SK-N-SH (cell line): ENCODE measurements around the gene RBM24. TPM values are rescaled to one million over a fixed set of nuclear protein-coding genes. Genes with fewer than 3 reads are reported as not detected.

Experiments
- CTCF ChIA-PET: fragments of 300-600, 350-600 bp; formaldehyde crosslinking; extraction: SDS; loops from one replicate; lab custom pipeline; 2021; lab: Yijun Ruan, JAX
- POLR2A ChIA-PET: fragments of 350-600 bp; sonication (Branson Sonifier 250); formaldehyde crosslinking; extraction: SDS; loops from one replicate; lab custom pipeline; 2020; ENCODE audit warnings: antibody characterized with exemption, inconsistent platforms; lab: Yijun Ruan, JAX
- DNase-seq: peaks from one replicate; pipeline ENCODE4 v3.0.0; 2012
- H2AFZ ChIP-seq: fragments of 200-600 bp; sonication (generic); 2 replicates; pipeline ENCODE4 v1.8.1; 2016; ENCODE audit warnings: antibody characterized with exemption, mild to moderate bottlenecking, low read depth
- H3F3A ChIP-seq: fragments of 200-600 bp; sonication (generic); replicated peaks from 2 replicates; pipeline ENCODE3; 2016; ENCODE audit warnings: antibody characterized with exemption, mild to moderate bottlenecking; ENCODE audit not compliant: insufficient read depth
- H3K27ac ChIP-seq, 2 experiments: fragments of 200-500 bp in 1 of 2; fragments of 200-600 bp in 1 of 2; sonication (Bioruptor generic) in 1 of 2; sonication (generic), shearing (Covaris generic) in 1 of 2; 2 replicates each; pipeline versions ENCODE4 v1.5.1 to v1.6.1; 2014 to 2016; ENCODE audit warnings: low read depth in 2 of 2, inconsistent platforms in 1 of 2, low read length in 1 of 2, mild to moderate bottlenecking in 1 of 2, mixed read lengths in 1 of 2
- H3K27me3 ChIP-seq: fragments of 200-600 bp; sonication (generic), shearing (Covaris generic); 2 replicates; pipeline ENCODE4 v1.6.1; 2016; ENCODE audit warnings: mixed run types; ENCODE audit not compliant: insufficient read depth
- H3K36me3 ChIP-seq, 2 experiments: fragments of 200-500 bp in 1 of 2; fragments of 200-600 bp in 1 of 2; sonication (Bioruptor generic) in 1 of 2; sonication (generic) in 1 of 2; replicated peaks in 1 of 2; 2 replicates each; pipeline versions ENCODE3 to v1.5.1; 2014 to 2016; ENCODE audit warnings: low read length in 1 of 2, mild to moderate bottlenecking in 1 of 2; ENCODE audit not compliant: insufficient read depth in 2 of 2, control insufficient read depth in 1 of 2
- H3K4me1 ChIP-seq, 2 experiments: fragments of 200-500 bp in 1 of 2; fragments of 200-600 bp in 1 of 2; sonication (Bioruptor generic) in 1 of 2; sonication (generic), shearing (Covaris generic) in 1 of 2; 2 replicates each; pipeline versions ENCODE4 v1.5.1 to v1.6.1; 2014 to 2016; ENCODE audit warnings: low read depth in 1 of 2, low read length in 1 of 2, mixed run types in 1 of 2; ENCODE audit not compliant: insufficient read depth in 2 of 2, control insufficient read depth in 1 of 2
- H3K4me2 ChIP-seq: fragments of 200-600 bp; sonication (generic), shearing (Covaris generic); 2 replicates; pipeline ENCODE4 v1.6.1; 2017; ENCODE audit warnings: mixed run types
- H3K4me3 ChIP-seq, 2 experiments: fragments of 200-500 bp in 1 of 2; fragments of 200-600 bp in 1 of 2; sonication (Bioruptor generic) in 1 of 2; sonication (generic), shearing (Covaris generic) in 1 of 2; 2 replicates each; pipeline versions ENCODE4 v1.5.1 to v1.8.1; 2014 to 2016; ENCODE audit warnings: low read depth in 2 of 2, inconsistent platforms in 1 of 2, low read length in 1 of 2, mild to moderate bottlenecking in 1 of 2, mixed read lengths in 1 of 2, moderate library complexity in 1 of 2
- H3K79me2 ChIP-seq: fragments of 200-600 bp; sonication (generic); 2 replicates; pipeline ENCODE4 v1.8.1; 2017; ENCODE audit warnings: mild to moderate bottlenecking; ENCODE audit not compliant: insufficient read depth
- H3K9ac ChIP-seq: fragments of 200-600 bp; sonication (generic); 2 replicates; pipeline ENCODE4 v1.6.1; 2017; ENCODE audit warnings: mixed run types
- H3K9me2 ChIP-seq: fragments of 200-600 bp; sonication (generic); 2 replicates; pipeline ENCODE4 v1.6.1; 2017; ENCODE audit warnings: mixed run types
- H3K9me3 ChIP-seq: fragments of 200-600 bp; sonication (generic); 2 replicates; pipeline ENCODE4 v1.6.1; 2017; ENCODE audit warnings: mixed run types, mild to moderate bottlenecking, moderate library complexity
- H4K20me1 ChIP-seq: fragments of 200-600 bp; sonication (generic); 2 replicates; pipeline ENCODE4 v1.6.1; 2017; ENCODE audit warnings: mild to moderate bottlenecking, mixed run types; ENCODE audit not compliant: insufficient read depth
- CHD2 ChIP-seq: fragments of 150-350 bp; IDR thresholded peaks from 2 replicates; pipeline ENCODE4 v1.6.1; 2018; ENCODE audit warnings: low read length; ENCODE audit not compliant: partially characterized antibody
- CTCF ChIP-seq: fragments of 200-600 bp; sonication (generic); IDR thresholded peaks from 2 replicates; pipeline ENCODE4 v1.6.1; 2017; ENCODE audit warnings: antibody characterized with exemption, mild to moderate bottlenecking, moderate library complexity
- FOSL2 ChIP-seq: IDR thresholded peaks from 2 replicates; pipeline ENCODE4 v1.4.0; 2012; ENCODE audit warnings: low read depth, mild to moderate bottlenecking, moderate library complexity, borderline replicate concordance
- FOXJ3 ChIP-seq: sonication (generic); formaldehyde crosslinking; IDR thresholded peaks from 2 replicates; pipeline ENCODE4 v1.5.1; 2020; ENCODE audit warnings: mild to moderate bottlenecking, missing genetic modification reagents
- GABPA ChIP-seq: IDR thresholded peaks from 2 replicates; pipeline ENCODE4 v1.4.0; 2012; ENCODE audit warnings: low read depth, mild to moderate bottlenecking
- IRF3 ChIP-seq: fragments of 150-350 bp; IDR thresholded peaks from 2 replicates; pipeline ENCODE4 v1.6.1; 2016; ENCODE audit warnings: mild to moderate bottlenecking, low read depth, low read length
- JUND ChIP-seq: IDR thresholded peaks from 2 replicates; pipeline ENCODE4 v1.4.0; 2012
- MAX ChIP-seq: IDR thresholded peaks from 2 replicates; pipeline ENCODE4 v1.4.0; 2012; ENCODE audit warnings: low read depth
- NFIC ChIP-seq: IDR thresholded peaks from 2 replicates; pipeline ENCODE4 v1.4.0; 2012; ENCODE audit warnings: borderline replicate concordance
- NRF1 ChIP-seq: IDR thresholded peaks from 2 replicates; pipeline ENCODE4 v1.6.1; 2012; ENCODE audit warnings: low read depth, mild to moderate bottlenecking, low read length
- POLR2AphosphoS5 ChIP-seq: IDR thresholded peaks from 2 replicates; pipeline ENCODE4 v1.6.1; 2012; ENCODE audit warnings: low read depth, low read length
- RAD21 ChIP-seq: IDR thresholded peaks from 2 replicates; pipeline ENCODE4 v1.6.1; 2012; ENCODE audit warnings: mild to moderate bottlenecking, low read length
- RCOR1 ChIP-seq: fragments of 150-350 bp; IDR thresholded peaks from 2 replicates; pipeline ENCODE4 v1.6.1; 2017; ENCODE audit warnings: antibody characterized with exemption, low read length
- REST ChIP-seq: IDR thresholded peaks from 2 replicates; pipeline ENCODE4 v1.6.1; 2012; ENCODE audit warnings: mild to moderate bottlenecking, low read depth, low read length, moderate library complexity
- RFX5 ChIP-seq: IDR thresholded peaks from 2 replicates; pipeline ENCODE4 v1.6.1; 2012; ENCODE audit warnings: mild to moderate bottlenecking, improper control_type of control experiment, low read length
- RXRA ChIP-seq: IDR thresholded peaks from 2 replicates; pipeline ENCODE4 v1.4.0; 2012; ENCODE audit warnings: low read depth, mild to moderate bottlenecking, borderline replicate concordance
- TAF1 ChIP-seq: IDR thresholded peaks from 2 replicates; pipeline ENCODE4 v1.6.1; 2012; ENCODE audit warnings: low read depth, mild to moderate bottlenecking, low read length, moderate library complexity, borderline replicate concordance
- TCF12 ChIP-seq: IDR thresholded peaks from 2 replicates; pipeline ENCODE4 v1.4.0; 2012
- USF2 ChIP-seq: fragments of 150-350 bp; IDR thresholded peaks from 2 replicates; pipeline ENCODE4 v1.6.1; 2017; ENCODE audit warnings: antibody characterized with exemption, low read length, low read depth, borderline replicate concordance
- WGBS: methylation state at CpG from one replicate; pipeline ENCODE4 v1.1.6; 2017; ENCODE audit warnings: low lambda C conversion rate; 5-methylcytosine and 5-hydroxymethylcytosine counted together
- polyA plus RNA-seq, 3 experiments: library from polyadenylated mRNA; depleted of rRNA; stranded (reverse); fragments of >200 nt; gene quantifications; 2 replicates each; pipeline ENCODE4 v1.2.3, GENCODE V29; 2012

Gene RBM24
- 0.19 and 0.20 TPM in 2 replicates for polyA plus RNA-seq (2012; rRNA removed)
- polyA plus RNA-seq (2012; cell fraction: cytosol; rRNA removed): 0.08 and 0.10 TPM in 2 replicates
- polyA plus RNA-seq (2012; cell fraction: nucleus; rRNA removed): 0.19 and 0.31 TPM in 2 replicates

GRCh38 chr6:17281100-17281496 lies at the start of gene RBM24:
Gene RBM24 (plus strand): TSS chr6:17281361. CDS start chr6:17281582, 221 bp downstream.
- H3K79me2 ChIP-seq: no peaks in the 10 kb centered on the region
- peak; percentile 26 for TF ChIP-seq RAD21
- peak; percentile 41 for TF ChIP-seq CTCF
- TF ChIP-seq FOXJ3 (CRISPR knock-in tag): no peak
- under 1% methylated on average over 30 of the region's 46 CpGs for WGBS
- H3K9me3 ChIP-seq: no peaks in the 10 kb centered on the region
- H3K36me3 ChIP-seq: no peaks in the 10 kb centered on the region
- no peaks in the 10 kb centered on the region for H3K9me2 ChIP-seq
- H3K4me3 ChIP-seq: peak within 1 kb of the TSS; percentile 57 to 77
- no peaks in the 10 kb centered on the region for H3K27me3 ChIP-seq
- no peak within 1 kb of the TSS for H3K27ac ChIP-seq
- no peaks in the 10 kb centered on the region for H4K20me1 ChIP-seq
- H3K9ac ChIP-seq: peak within 1 kb of the TSS; percentile 62
- peak; percentile 78 for DNase-seq
- H3K4me2 ChIP-seq: peak within 1 kb of the TSS; percentile 93
- peaks cover 6 to 10% of the 10 kb centered on the region in 2 experiments; a peak in 2 of 4 replicates for H3K4me1 ChIP-seq
- H3F3A ChIP-seq: peaks cover 6% of the 10 kb centered on the region
- CTCF ChIA-PET: interaction anchor here (0.8 to 1.6 kb wide), 4 partner anchors 17 to 303 kb away, joined by 3 to 6 read pairs (median 3); no protein-coding TSS in a partner anchor
- POLR2A ChIA-PET: no interaction called here
- H2AFZ ChIP-seq: peak within 1 kb of the TSS; percentile 97

- Histone ChIP-seq H3K27ac (no peak overlapping the region), H3K4me3 (no peak overlapping the region), H3F3A (no peaks in the 10 kb centered on the region), H3K4me2 (no peak overlapping the region), H3K4me1 (no peaks in the 10 kb centered on the region), H3K36me3 (no peaks in the 10 kb centered on the region)
- TF ChIP-seq NFIC: no peak
- no peak for TF ChIP-seq POLR2AphosphoS5
- no peak for TF ChIP-seq USF2
- TF ChIP-seq IRF3: no peak
- TF ChIP-seq REST: no peak
- TF ChIP-seq GABPA: no peak
- no peak for TF ChIP-seq RAD21
- no peak for TF ChIP-seq CHD2
- TF ChIP-seq FOXJ3 (CRISPR knock-in tag): no peak
- TF ChIP-seq RXRA: no peak
- no peak for TF ChIP-seq TCF12
- no peak for TF ChIP-seq NRF1
- TF ChIP-seq TAF1: no peak
- TF ChIP-seq RFX5: no peak
- TF ChIP-seq FOSL2: no peak
- TF ChIP-seq JUND: no peak
- no peak for TF ChIP-seq RCOR1
- no peak for TF ChIP-seq MAX
- TF ChIP-seq, all 33 proteins: peak for 0
- Histone ChIP-seq H3K9me3 (no peaks in the 10 kb centered on the region), H2AFZ (no peak overlapping the region), H4K20me1 (no peaks in the 10 kb centered on the region), H3K27me3 (no peaks in the 10 kb centered on the region; the same call in 1 of the 2 replicates), H3K79me2 (no peaks in the 10 kb centered on the region), H3K9me2 (no peaks in the 10 kb centered on the region), H3K9ac (no peak overlapping the region)
- ChIA-PET POLR2A (no interaction called here), CTCF (no interaction called here)
- no peak for DNase-seq
- WGBS: 22% methylated on average over 2 of the region's 2 CpGs
These were observed 47.6 kb upstream of the RBM24 start for GRCh38 chr6:17233531-17233930.
